Measurements from ENCODE around the gene MAP3K19.
A peak's percentile ranks its signal among the peaks of the same experiment; 100 is the strongest.

Gene MAP3K19

DNA sequence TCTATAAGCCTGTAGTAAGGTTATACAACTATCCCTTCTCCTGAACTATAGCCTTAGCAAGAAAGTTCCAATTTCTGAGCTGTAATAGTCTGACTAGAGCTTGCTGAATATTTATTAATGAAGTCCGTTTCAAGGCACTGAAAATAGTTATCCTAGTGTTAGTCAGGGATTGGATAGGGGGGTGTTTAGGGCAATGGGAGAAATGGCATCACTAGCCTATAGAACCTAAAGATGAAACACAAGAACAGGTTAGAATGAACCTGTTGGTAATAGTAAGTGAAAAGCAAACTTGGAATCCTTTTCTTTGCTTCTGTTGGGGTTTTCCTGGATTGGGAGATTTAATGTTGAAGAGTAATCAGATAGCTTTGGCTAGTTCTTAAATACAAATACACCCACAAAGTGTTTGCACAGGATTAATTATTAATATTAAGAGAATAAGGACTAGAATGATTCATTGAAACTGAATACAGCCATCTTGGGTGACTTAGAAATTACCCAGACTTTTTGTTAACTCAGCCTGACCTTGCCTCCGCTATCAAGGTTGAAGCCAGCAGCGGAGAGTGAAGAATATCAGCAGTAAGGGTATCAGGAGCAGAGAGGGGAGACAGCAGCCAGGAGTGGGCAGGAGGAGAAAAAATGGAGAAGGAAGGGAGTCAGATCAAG is 114.3 kb downstream of the MAP3K19 start:
- no peak for DNase-seq (ENCODE audit: low read depth, low spot score)
- Histone ChIP-seq H3K9me3 (ENCODE audit: control insufficient read depth, insufficient read depth, low read length) (no peaks in the 10 kb centered on the region), H3K4me3 (ENCODE audit: low read length) (no peak overlapping the region), H3K27ac (ENCODE audit: low read length) (no peak overlapping the region), H3K27me3 (ENCODE audit: control insufficient read depth, insufficient read depth, low read length) (no peaks in the 10 kb centered on the region), H3K36me3 (ENCODE audit: control insufficient read depth, insufficient read depth, low read length) (no peaks in the 10 kb centered on the region), H3K4me1 (ENCODE audit: control insufficient read depth, insufficient read depth, low read length) (no peaks in the 10 kb centered on the region)
- WGBS (ENCODE audit: insufficient coverage, insufficient read length), result no CpG with 5 or more reads among the region's 3 CpGs

DNA sequence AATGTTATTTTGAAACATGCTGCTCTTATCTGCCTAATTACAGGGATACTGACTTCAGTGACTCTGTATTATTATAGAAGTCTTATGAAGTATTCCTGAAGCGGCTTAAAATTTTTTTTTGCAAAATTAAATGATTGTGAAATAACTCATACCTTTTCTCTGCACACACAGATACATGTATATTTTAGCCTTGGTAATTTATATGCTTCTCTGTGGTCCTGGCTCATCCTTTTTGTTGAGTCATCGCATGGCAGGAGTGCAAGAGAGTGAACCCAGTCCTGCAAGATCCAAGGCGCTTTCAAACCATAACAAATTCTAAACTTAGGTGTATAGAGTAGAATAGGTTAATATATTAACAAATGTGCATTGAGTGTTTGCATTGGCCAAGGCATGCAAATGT is 120.1 kb downstream of the MAP3K19 start:
- H3K9me3 ChIP-seq (ENCODE audit: control insufficient read depth, insufficient read depth, low read length), result no peaks in the 10 kb centered on the region
- no peak overlapping the region for H3K27ac ChIP-seq (ENCODE audit: low read length)
- WGBS (ENCODE audit: insufficient coverage, insufficient read length), result no CpG with 5 or more reads among the region's 3 CpGs
- no peaks in the 10 kb centered on the region for H3K4me1 ChIP-seq (ENCODE audit: control insufficient read depth, insufficient read depth, low read length)
- DNase-seq (ENCODE audit: low read depth, low spot score), result no peak
- H3K27me3 ChIP-seq (ENCODE audit: control insufficient read depth, insufficient read depth, low read length), result no peaks in the 10 kb centered on the region
- H3K4me3 ChIP-seq (ENCODE audit: low read length), result no peak overlapping the region
- H3K36me3 ChIP-seq (ENCODE audit: control insufficient read depth, insufficient read depth, low read length), result no peaks in the 10 kb centered on the region

DNA sequence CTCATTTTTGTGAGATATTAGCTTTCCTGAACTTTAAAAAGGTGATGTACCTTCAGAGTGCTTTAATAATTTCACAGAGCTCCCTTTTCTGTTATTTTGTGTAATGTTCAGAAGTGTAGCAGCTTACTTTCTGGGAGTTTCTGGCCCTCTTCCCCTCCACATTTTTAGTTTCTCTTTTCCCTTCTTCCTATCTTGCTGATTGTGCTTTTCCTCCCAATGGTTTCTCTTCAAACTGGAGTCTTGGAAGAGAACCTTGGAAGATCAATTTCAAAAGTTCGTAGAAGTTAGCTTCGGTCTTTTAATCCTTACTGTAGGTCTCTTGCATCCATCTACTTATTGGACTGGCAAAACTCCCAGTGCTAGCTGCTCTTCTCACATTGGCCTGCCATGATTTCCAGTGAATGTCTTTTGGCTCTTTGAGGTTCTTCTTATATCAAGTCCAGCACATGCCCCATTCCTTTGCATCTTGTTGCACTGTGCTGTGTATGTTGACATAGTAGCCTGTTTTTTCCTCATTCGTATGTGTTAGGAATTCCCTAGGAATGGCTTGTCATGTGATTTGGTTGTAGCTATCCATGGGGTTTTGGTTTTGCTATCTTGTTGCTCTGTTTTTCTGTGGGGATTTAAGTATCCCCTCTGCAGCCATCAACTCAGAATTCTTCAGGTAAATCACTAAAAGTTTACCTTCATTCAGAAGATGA is 120.9 kb downstream of the MAP3K19 start:
- H3K27ac ChIP-seq (ENCODE audit: low read length), result no peak overlapping the region
- no peaks in the 10 kb centered on the region for H3K4me1 ChIP-seq (ENCODE audit: control insufficient read depth, insufficient read depth, low read length)
- H3K9me3 ChIP-seq (ENCODE audit: control insufficient read depth, insufficient read depth, low read length), result no peaks in the 10 kb centered on the region
- WGBS (ENCODE audit: insufficient coverage, insufficient read length), result no CpG with 5 or more reads among the region's 3 CpGs
- H3K4me3 ChIP-seq (ENCODE audit: low read length), result no peak overlapping the region
- no peak for DNase-seq (ENCODE audit: low read depth, low spot score)
- no peaks in the 10 kb centered on the region for H3K36me3 ChIP-seq (ENCODE audit: control insufficient read depth, insufficient read depth, low read length)
- H3K27me3 ChIP-seq (ENCODE audit: control insufficient read depth, insufficient read depth, low read length), result no peaks in the 10 kb centered on the region

DNA sequence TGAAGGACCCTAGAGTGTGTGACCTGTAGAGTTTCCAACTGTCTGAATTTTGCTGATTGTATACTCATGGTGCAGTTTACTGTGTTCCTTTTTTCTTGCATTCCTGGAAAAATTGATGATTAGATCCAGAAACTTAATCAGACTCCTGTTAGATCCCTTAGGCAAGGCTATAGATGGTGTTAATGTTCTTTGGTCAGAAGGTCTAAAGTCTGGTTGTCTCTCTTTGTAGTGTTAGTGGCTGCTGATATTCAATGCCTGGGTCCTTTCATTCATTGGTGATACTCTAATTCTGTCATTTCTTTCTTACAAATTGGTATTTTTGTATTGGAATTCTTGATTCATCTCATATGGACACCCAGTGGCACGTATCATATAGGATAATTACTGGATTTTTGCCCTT is 122.3 kb downstream of the MAP3K19 start:
- no peaks in the 10 kb centered on the region for H3K36me3 ChIP-seq (ENCODE audit: control insufficient read depth, insufficient read depth, low read length)

DNA sequence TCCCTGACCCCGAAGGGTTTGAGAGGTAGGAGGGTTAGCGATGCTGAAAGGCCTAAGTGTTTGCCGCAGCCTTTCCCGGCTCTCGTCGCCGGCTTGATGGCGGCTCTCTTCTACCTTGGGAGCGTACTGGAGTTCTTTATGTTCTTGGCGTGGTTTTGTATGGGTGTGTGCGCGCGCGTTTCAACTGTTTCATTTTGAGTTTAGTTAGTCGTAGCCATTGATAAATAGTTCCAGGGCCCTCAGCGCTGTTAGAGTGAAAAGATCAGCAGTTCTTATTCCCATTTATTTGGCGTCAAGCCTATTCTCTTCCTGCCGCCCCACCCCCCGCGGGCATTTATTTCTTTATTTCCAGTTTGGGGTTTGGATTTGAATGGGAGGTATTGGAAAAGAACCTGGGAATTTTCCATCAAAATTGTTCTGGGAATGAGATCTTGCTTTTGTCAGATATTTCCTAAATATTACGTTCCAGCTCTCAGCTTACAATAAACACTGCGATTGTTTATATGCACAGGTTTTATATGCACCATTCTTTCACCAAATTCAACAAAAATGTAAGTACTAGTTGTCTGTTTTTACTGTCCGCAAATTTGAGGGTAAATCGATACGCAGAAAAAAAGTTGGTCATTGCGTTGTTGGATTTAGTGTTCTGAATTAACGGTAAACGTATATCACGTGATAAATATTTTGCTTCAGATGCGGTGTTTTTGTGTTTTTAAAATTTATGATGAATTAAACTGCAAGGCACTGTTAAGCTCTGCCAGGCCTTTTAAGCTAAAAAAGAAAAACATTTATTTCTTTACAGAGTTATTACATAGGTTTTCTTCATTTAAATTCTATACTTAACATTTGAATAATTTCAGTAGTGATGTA is 127.7 kb downstream of the MAP3K19 start:
- no peaks in the 10 kb centered on the region for H3K4me1 ChIP-seq (ENCODE audit: control insufficient read depth, insufficient read depth, low read length)
- H3K27me3 ChIP-seq (ENCODE audit: control insufficient read depth, insufficient read depth, low read length), result no peaks in the 10 kb centered on the region
- no peak overlapping the region for H3K27ac ChIP-seq (ENCODE audit: low read length)
- peak overlapping the region; percentile 75 for H3K4me3 ChIP-seq (ENCODE audit: low read length)
- no peaks in the 10 kb centered on the region for H3K9me3 ChIP-seq (ENCODE audit: control insufficient read depth, insufficient read depth, low read length)
- DNase-seq (ENCODE audit: low read depth, low spot score), result no peak
- WGBS (ENCODE audit: insufficient coverage, insufficient read length), result no CpG with 5 or more reads among the region's 30 CpGs
- H3K36me3 ChIP-seq (ENCODE audit: control insufficient read depth, insufficient read depth, low read length), result no peaks in the 10 kb centered on the region

More for the DNA sequence above, 122.3 kb downstream of the MAP3K19 start:
- WGBS (ENCODE audit: insufficient coverage, insufficient read length), result no CpG with 5 or more reads among the region's 1 CpG
- Histone ChIP-seq H3K9me3 (ENCODE audit: control insufficient read depth, insufficient read depth, low read length) (no peaks in the 10 kb centered on the region), H3K4me3 (ENCODE audit: low read length) (no peak overlapping the region), H3K27me3 (ENCODE audit: control insufficient read depth, insufficient read depth, low read length) (no peaks in the 10 kb centered on the region), H3K4me1 (ENCODE audit: control insufficient read depth, insufficient read depth, low read length) (no peaks in the 10 kb centered on the region), H3K27ac (ENCODE audit: low read length) (no peak overlapping the region)
- no peak for DNase-seq (ENCODE audit: low read depth, low spot score)

DNA sequence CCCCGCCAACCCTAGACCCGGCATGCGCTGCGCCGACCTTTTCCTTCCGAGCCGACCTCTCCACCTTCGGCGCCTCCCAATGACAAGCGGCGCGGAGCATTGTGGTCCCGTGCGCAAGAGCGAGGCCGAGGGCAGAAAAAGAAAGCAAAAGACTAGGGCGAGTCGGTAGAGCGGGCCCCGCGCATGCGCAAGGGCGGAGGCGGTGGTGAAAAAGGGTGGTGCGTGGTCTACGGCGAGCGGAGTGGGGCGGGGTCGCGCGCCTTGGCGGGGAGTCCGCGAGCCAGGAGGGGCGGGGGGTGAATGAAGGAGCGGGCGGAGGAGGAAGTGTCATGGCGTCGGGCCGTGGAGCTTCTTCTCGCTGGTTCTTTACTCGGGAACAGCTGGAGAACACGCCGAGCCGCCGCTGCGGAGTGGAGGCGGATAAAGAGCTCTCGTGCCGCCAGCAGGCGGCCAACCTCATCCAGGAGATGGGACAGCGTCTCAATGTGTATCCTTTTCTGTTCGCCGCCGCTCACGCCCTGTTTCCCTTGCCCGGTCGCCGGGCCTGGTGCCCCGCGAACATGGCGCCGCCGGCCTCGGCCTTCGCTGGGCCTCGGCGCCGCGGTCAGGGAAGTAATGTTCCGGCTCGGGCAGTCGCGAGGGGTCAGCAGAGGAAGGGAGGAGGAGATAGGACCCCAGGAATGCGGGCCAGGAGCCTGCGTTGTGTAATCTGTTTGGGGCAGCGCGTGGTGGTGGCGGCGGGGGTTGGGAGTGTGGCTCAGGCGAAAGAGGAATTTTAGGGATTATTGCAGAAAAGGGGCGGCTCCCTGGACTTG is 128.5 kb downstream of the MAP3K19 start, which contains the start of gene CCNT2:
Gene CCNT2, plus strand, starts transcription at position 297 of the 815 bp plus-strand sequence. Its CDS starts 33 bp downstream, at position 330.
- Histone ChIP-seq H3K4me1 (ENCODE audit: control insufficient read depth, insufficient read depth, low read length) (no peaks in the 10 kb centered on the region), H3K27ac (ENCODE audit: low read length) (no peak within 1 kb of the TSS), H3K9me3 (ENCODE audit: control insufficient read depth, insufficient read depth, low read length) (no peaks in the 10 kb centered on the region), H3K27me3 (ENCODE audit: control insufficient read depth, insufficient read depth, low read length) (no peaks in the 10 kb centered on the region), H3K36me3 (ENCODE audit: control insufficient read depth, insufficient read depth, low read length) (no peaks in the 10 kb centered on the region), H3K4me3 (ENCODE audit: low read length) (peak within 1 kb of the TSS; percentile 75)
- DNase-seq (ENCODE audit: low read depth, low spot score), result peak; percentile 94
- WGBS (ENCODE audit: insufficient coverage, insufficient read length), result no CpG with 5 or more reads among the region's 83 CpGs

DNA sequence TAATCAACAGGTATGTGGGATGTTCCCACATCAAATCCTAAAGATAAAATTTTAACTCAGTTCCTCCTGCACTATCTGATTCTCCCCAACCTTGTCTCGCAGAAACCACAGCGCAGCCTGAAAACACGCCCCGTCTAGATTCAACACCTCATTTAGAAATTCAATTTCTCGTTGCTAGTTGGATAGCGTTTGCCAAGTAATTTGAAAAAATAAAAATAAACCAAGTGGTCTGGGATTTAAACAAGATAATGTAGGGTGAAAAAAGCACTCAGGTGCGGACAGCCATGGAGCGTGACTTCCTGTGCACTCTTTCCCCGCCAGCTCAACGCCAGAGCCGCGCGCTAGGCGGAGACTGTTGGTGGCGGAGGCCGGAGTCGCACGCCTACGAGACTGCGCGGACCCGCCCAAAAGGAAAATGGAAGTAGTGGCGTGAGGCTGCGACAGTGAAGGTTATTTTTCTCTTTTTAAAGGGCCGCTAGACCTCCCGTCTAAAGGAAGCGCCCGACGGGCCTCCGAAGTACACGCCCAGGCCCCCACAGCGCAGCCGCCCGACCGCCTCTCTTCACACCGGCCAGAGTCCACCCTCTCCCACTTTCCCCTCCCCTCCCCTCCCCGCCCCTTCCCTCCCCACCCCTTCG is 129.2 kb downstream of the MAP3K19 start:
- no CpG with 5 or more reads among the region's 38 CpGs for WGBS (ENCODE audit: insufficient coverage, insufficient read length)
- H3K9me3 ChIP-seq (ENCODE audit: control insufficient read depth, insufficient read depth, low read length), result no peaks in the 10 kb centered on the region
- H3K27ac ChIP-seq (ENCODE audit: low read length), result no peak overlapping the region
- H3K27me3 ChIP-seq (ENCODE audit: control insufficient read depth, insufficient read depth, low read length), result no peaks in the 10 kb centered on the region
- no peaks in the 10 kb centered on the region for H3K4me1 ChIP-seq (ENCODE audit: control insufficient read depth, insufficient read depth, low read length)
- H3K36me3 ChIP-seq (ENCODE audit: control insufficient read depth, insufficient read depth, low read length), result no peaks in the 10 kb centered on the region
- H3K4me3 ChIP-seq (ENCODE audit: low read length), result peak overlapping the region; percentile 63; the same call in 1 of the 2 replicates
- DNase-seq (ENCODE audit: low read depth, low spot score), result peak; percentile 33

DNA sequence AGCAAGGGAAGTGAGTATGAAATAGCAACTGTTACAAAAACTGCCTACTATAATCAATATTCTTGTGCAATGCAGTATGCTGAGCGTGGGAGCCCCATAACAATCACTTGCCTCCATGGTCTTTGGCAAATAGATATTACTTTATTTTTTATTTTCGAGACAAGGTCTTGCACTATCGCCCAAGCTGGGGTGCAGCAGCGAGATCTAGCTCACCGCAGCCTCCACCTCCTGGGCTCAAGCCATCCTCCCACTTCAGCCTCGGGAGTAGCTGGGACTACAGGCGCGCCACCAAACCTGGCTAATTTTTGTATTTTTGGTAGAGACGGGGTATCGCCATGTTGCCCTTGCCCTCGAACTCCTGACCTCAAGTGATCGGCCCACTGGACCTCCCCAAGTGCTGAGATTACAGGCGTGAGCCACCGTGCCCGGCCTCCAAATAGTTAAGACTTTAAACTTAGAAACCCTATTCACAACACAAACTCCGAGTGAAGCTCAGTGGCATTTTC is 129.8 kb downstream of the MAP3K19 start:
- DNase-seq (ENCODE audit: low read depth, low spot score), result no peak
- Histone ChIP-seq H3K9me3 (ENCODE audit: control insufficient read depth, insufficient read depth, low read length) (no peaks in the 10 kb centered on the region), H3K36me3 (ENCODE audit: control insufficient read depth, insufficient read depth, low read length) (no peaks in the 10 kb centered on the region), H3K4me3 (ENCODE audit: low read length) (peak overlapping the region; percentile 63; the same call in 1 of the 2 replicates), H3K4me1 (ENCODE audit: control insufficient read depth, insufficient read depth, low read length) (no peaks in the 10 kb centered on the region), H3K27ac (ENCODE audit: low read length) (no peak overlapping the region), H3K27me3 (ENCODE audit: control insufficient read depth, insufficient read depth, low read length) (no peaks in the 10 kb centered on the region)
- no CpG with 5 or more reads among the region's 16 CpGs for WGBS (ENCODE audit: insufficient coverage, insufficient read length)

All from iPS DF 6.9 (cell line).